Neural progenitor cell (in vitro differentiated cells): ENCODE results near the gene BRWD1. TPM values are rescaled to one million over a fixed set of nuclear protein-coding genes. Genes with fewer than 3 reads are reported as not detected.
A peak's percentile ranks its signal among the peaks of the same experiment; 100 is the strongest.

ENCODE experiments used
- DNase-seq: peaks from one replicate; pipeline ENCODE4 v3.0.0-alpha.2; 2016; ENCODE audit warnings: low spot score
- H2AFZ ChIP-seq: fragments of 200-600 bp; sonication (generic); replicated peaks from 2 replicates; pipeline ENCODE4 v1.6.1; 2016; ENCODE audit warnings: antibody characterized with exemption
- H3F3A ChIP-seq: fragments of 200-600 bp; sonication (generic); 2 replicates; pipeline ENCODE4 v1.6.1; 2016; ENCODE audit warnings: antibody characterized with exemption, low read depth
- H3K27ac ChIP-seq: fragments of 200-600 bp; sonication (generic); 2 replicates; pipeline ENCODE4 v1.5.1; 2016; ENCODE audit warnings: mild to moderate bottlenecking
- H3K27me3 ChIP-seq: fragments of 200-600 bp; sonication (generic); 2 replicates; pipeline ENCODE4 v1.6.1; 2016; ENCODE audit warnings: mild to moderate bottlenecking, moderate library complexity
- H3K36me3 ChIP-seq: fragments of 200-600 bp; sonication (generic); 2 replicates; pipeline ENCODE4 v1.5.1; 2016
- H3K4me1 ChIP-seq: fragments of 200-600 bp; sonication (generic); 2 replicates; pipeline ENCODE4 v1.6.1; 2016; ENCODE audit warnings: mixed run types
- H3K4me2 ChIP-seq: fragments of 200-600 bp; sonication (generic); 2 replicates; pipeline ENCODE4 v1.6.1; 2016
- H3K4me3 ChIP-seq: fragments of 200-600 bp; sonication (generic); 2 replicates; pipeline ENCODE4 v1.5.1; 2016
- H3K79me2 ChIP-seq: fragments of 200-600 bp; sonication (generic); 2 replicates; pipeline ENCODE4 v1.6.1; 2016; ENCODE audit warnings: low read depth
- H3K9ac ChIP-seq: fragments of 200-600 bp; sonication (generic); 2 replicates; pipeline ENCODE4 v1.6.1; 2016
- H3K9me3 ChIP-seq: fragments of 200-600 bp; sonication (generic); 2 replicates; pipeline ENCODE4 v1.5.1; 2016; ENCODE audit warnings: low read depth
- H4K20me1 ChIP-seq: fragments of 200-600 bp; sonication (generic); 2 replicates; pipeline ENCODE4 v1.6.1; 2016; ENCODE audit warnings: low read depth
- H3K27ac Mint-ChIP-seq: 3 replicates; pipeline ENCODE4 v1.8.0; 2021; ENCODE audit warnings: mixed read lengths
- H3K27me3 Mint-ChIP-seq: 2 replicates; pipeline ENCODE4 v1.8.0; 2022; ENCODE audit warnings: low read depth, mild to moderate bottlenecking, inconsistent platforms, moderate library complexity, mixed read lengths; ENCODE audit not compliant: insufficient read depth
- H3K36me3 Mint-ChIP-seq: 3 replicates; pipeline ENCODE4 v1.8.0; 2021; ENCODE audit warnings: mixed read lengths
- H3K4me1 Mint-ChIP-seq: 3 replicates; pipeline ENCODE4 v1.8.0; 2021; ENCODE audit warnings: mixed read lengths
- H3K4me3 Mint-ChIP-seq: 3 replicates; pipeline ENCODE4 v1.8.0; 2021; ENCODE audit warnings: mild to moderate bottlenecking, moderate library complexity, mixed read lengths
- H3K9me3 Mint-ChIP-seq: 3 replicates; pipeline ENCODE4 v1.8.0; 2020; ENCODE audit warnings: mixed read lengths
- CTCF ChIP-seq: fragments of 200-600 bp; sonication (generic); IDR thresholded peaks from 2 replicates; pipeline ENCODE4 v1.5.1; 2017; ENCODE audit warnings: antibody characterized with exemption, mild to moderate bottlenecking
- EZH2 ChIP-seq: fragments of 200-600 bp; sonication (generic); IDR thresholded peaks from 2 replicates; pipeline ENCODE4 v1.6.1; 2017; ENCODE audit warnings: antibody characterized with exemption, mild to moderate bottlenecking, moderate library complexity
- EZH2phosphoT487 ChIP-seq: fragments of 200-600 bp; sonication (generic); IDR thresholded peaks from 2 replicates; pipeline ENCODE4 v1.6.1; 2017; ENCODE audit warnings: antibody characterized with exemption
- total RNA-seq: library from RNA; depleted of rRNA; stranded (reverse); fragments of >200 nt; gene quantifications from 2 replicates; pipeline ENCODE4 v1.2.3, GENCODE V29; 2015; ENCODE audit warnings: low replicate concordance

Gene BRWD1
- total RNA-seq, 1 donor from 2014 or later = 130 TPM

- Histone ChIP-seq H3K36me3 (no peaks in the 10 kb centered on the region), H4K20me1 (no peaks in the 10 kb centered on the region), H3K4me1 (no peaks in the 10 kb centered on the region), H3K4me2 (no peak overlapping the region), H3K79me2 (no peaks in the 10 kb centered on the region), H3F3A (peaks cover 4% of the 10 kb centered on the region), H2AFZ (no peak overlapping the region), H3K9ac (no peak overlapping the region), H3K27me3 (no peaks in the 10 kb centered on the region), H3K4me3 (no peak overlapping the region), H3K9me3 (no peaks in the 10 kb centered on the region), H3K27ac (no peak overlapping the region)
- Mint-ChIP-seq H3K4me3 (no peak overlapping the region), H3K36me3 (no peaks in the 10 kb centered on the region), H3K4me1 (peaks cover 9% of the 10 kb centered on the region), H3K27ac (no peak overlapping the region), H3K27me3 (peaks cover 3% of the 10 kb centered on the region), H3K9me3 (no peaks in the 10 kb centered on the region)
- no peak for DNase-seq
- TF ChIP-seq EZH2 = no peak
Observed at GRCh38 chr21:39334611-39335010, 21.2 kb upstream of the BRWD1 start.

GRCh38 chr21:39332175-39332574, 18.7 kb upstream of the BRWD1 start:
- DNase-seq = no peak
- Mint-ChIP-seq H3K4me3 (no peak overlapping the region), H3K27ac (peak overlapping the region; percentile 30), H3K36me3 (no peaks in the 10 kb centered on the region), H3K27me3 (peaks cover 3% of the 10 kb centered on the region), H3K9me3 (no peaks in the 10 kb centered on the region), H3K4me1 (peaks cover 5% of the 10 kb centered on the region)
- no peaks in the 10 kb centered on the region for H3K9me3 ChIP-seq
- H3K27ac ChIP-seq = no peak overlapping the region
- no peaks in the 10 kb centered on the region for H3F3A ChIP-seq
- no peaks in the 10 kb centered on the region for H3K36me3 ChIP-seq
- H3K27me3 ChIP-seq = no peaks in the 10 kb centered on the region
- no peak overlapping the region for H3K9ac ChIP-seq
- no peaks in the 10 kb centered on the region for H4K20me1 ChIP-seq
- TF ChIP-seq EZH2phosphoT487 (no peak), EZH2 (no peak), CTCF (no peak)
- H3K4me2 ChIP-seq = no peak overlapping the region
- H2AFZ ChIP-seq = no peak overlapping the region
- no peaks in the 10 kb centered on the region for H3K4me1 ChIP-seq
- H3K79me2 ChIP-seq = no peaks in the 10 kb centered on the region
- H3K4me3 ChIP-seq = no peak overlapping the region

- H3K4me3 Mint-ChIP-seq = no peak overlapping the region
Observed at GRCh38 chr21:39330001-39330400, 16.6 kb upstream of the BRWD1 start.

More at GRCh38 chr21:39330001-39330400, 16.6 kb upstream of the BRWD1 start:
- no peak overlapping the region for H2AFZ ChIP-seq
- peaks cover 6% of the 10 kb centered on the region for H3K27me3 Mint-ChIP-seq
- H3K4me2 ChIP-seq = no peak overlapping the region
- peaks cover 7% of the 10 kb centered on the region for H3K4me1 Mint-ChIP-seq
- no peak for TF ChIP-seq CTCF
- TF ChIP-seq EZH2phosphoT487 = no peak
- no peak for TF ChIP-seq EZH2
- DNase-seq = no peak
- no peaks in the 10 kb centered on the region for H3K4me1 ChIP-seq
- H3K9ac ChIP-seq = no peak overlapping the region
- no peak overlapping the region for H3K27ac ChIP-seq
- H3K4me3 ChIP-seq = no peak overlapping the region
- H4K20me1 ChIP-seq = no peaks in the 10 kb centered on the region
- no peaks in the 10 kb centered on the region for H3K36me3 ChIP-seq
- no peaks in the 10 kb centered on the region for H3K9me3 Mint-ChIP-seq
- H3K9me3 ChIP-seq = no peaks in the 10 kb centered on the region
- H3K27ac Mint-ChIP-seq = no peak overlapping the region
- no peaks in the 10 kb centered on the region for H3F3A ChIP-seq
- H3K79me2 ChIP-seq = no peaks in the 10 kb centered on the region
- no peaks in the 10 kb centered on the region for H3K27me3 ChIP-seq
- H3K36me3 Mint-ChIP-seq = peaks cover 1% of the 10 kb centered on the region
